Stomach (tissue), 9 donors: ENCODE data around the gene SCAMP2. TPM values are rescaled to one million over a fixed set of nuclear protein-coding genes. Genes with fewer than 3 reads are reported as not detected.

Source experiments
- DNase-seq, 2 donors: peaks; one replicate each; pipeline versions ENCODE4 v3.0.0 to v3.0.0-alpha.2; 2013 to 2019
- H3K27ac ChIP-seq, 5 donors: fragments of 200-600 bp in 4 of 5; sonication (generic) in 4 of 5; one replicate each; pipeline ENCODE4 v1.5.1; 2013 to 2019; ENCODE audit warnings: mild to moderate bottlenecking in 1 of 5, moderate library complexity in 1 of 5
- H3K27me3 ChIP-seq, 3 donors: fragments of 200-600 bp; sonication (generic); one replicate each; pipeline ENCODE4 v1.5.1; 2017 to 2019; ENCODE audit warnings: mixed run types in 1 of 3
- H3K36me3 ChIP-seq, 4 donors: fragments of 200-600 bp; sonication (generic); 1 replicate in 3 of 4; 2 replicates in 1 of 4; pipeline ENCODE4 v1.5.1; 2016 to 2019
- H3K4me1 ChIP-seq, 4 donors: fragments of 200-600 bp; sonication (generic); one replicate each; pipeline ENCODE4 v1.5.1; 2016 to 2019
- H3K4me3 ChIP-seq, 4 donors: fragments of 200-600 bp; sonication (generic) in 3 of 4; one replicate each; pipeline ENCODE4 v1.5.1; 2016 to 2019; ENCODE audit warnings: mild to moderate bottlenecking in 1 of 4
- H3K9me3 ChIP-seq, 4 donors: fragments of 200-600 bp; sonication (generic); one replicate each; pipeline ENCODE4 v1.5.1; 2016 to 2019
- CTCF ChIP-seq, 7 experiments: fragments of 450-650 bp in 4 of 7; fragments of 200-600 bp in 3 of 7; sonication (generic) in 3 of 7; IDR thresholded peaks; one replicate each; pipeline ENCODE4 v1.5.1; 2016 to 2019; ENCODE audit warnings: antibody characterized with exemption in 7 of 7, control low read depth in 2 of 7, mild to moderate bottlenecking in 1 of 7
- EP300 ChIP-seq: sonication (generic); formaldehyde crosslinking; IDR thresholded peaks from one replicate; pipeline ENCODE4 v1.6.1; 2017; ENCODE audit warnings: antibody characterized with exemption
- POLR2A ChIP-seq, 4 donors: fragments of 450-650 bp; IDR thresholded peaks; one replicate each; pipeline ENCODE4 v1.6.1; 2016; ENCODE audit warnings: antibody characterized with exemption in 4 of 4, control low read depth in 2 of 4, mild to moderate bottlenecking in 1 of 4, moderate library complexity in 1 of 4
- POLR2AphosphoS5 ChIP-seq, 3 donors: sonication (generic); formaldehyde crosslinking; IDR thresholded peaks; one replicate each; pipeline ENCODE4 v1.6.1; 2016; ENCODE audit warnings: antibody characterized with exemption in 3 of 3
- WGBS, 5 donors: extraction: QIAGEN DNeasy Blood & Tissue Kit in 3 of 5; methylation state at CpG; one replicate each; pipeline versions ENCODE4 v1.1.5 to v1.1.7; 2013 to 2018; 5-methylcytosine and 5-hydroxymethylcytosine counted together
- intact Hi-C: fragments of 100-400 bp; cut with DNase I; formaldehyde crosslinking; loops from one replicate; pipeline ENCODE4 v1.15.1; 2023; ENCODE audit warnings: low total_unique reads
- polyA plus RNA-seq, 3 donors: library from polyadenylated mRNA; stranded (reverse); fragments of 200-250 nt; gene quantifications; one replicate each; pipeline ENCODE4 v1.2.3, GENCODE V29; 2013
- total RNA-seq, 5 donors: library from RNA; depleted of rRNA; stranded (reverse); fragments of >200 nt; gene quantifications; one replicate each; pipeline versions ENCODE4 v1.1.0 to v1.2.3, GENCODE V29; 2014 to 2016
- donor health status: healthy with polysubstance abuse.
- donor health status: Bipolar disorder and iron deficiency.
- donor health status: healthy.

SCAMP2 gene
- total and polyA plus RNA-seq, 8 donors = 16.8 to 134 (median 38.9) TPM

- no peaks in the 10 kb centered on the region for H3K36me3 ChIP-seq
- peak overlapping the region; percentile 59 to 68 (median 62) for H3K4me3 ChIP-seq
- no peaks in the 10 kb centered on the region for H3K9me3 ChIP-seq
- H3K27me3 ChIP-seq = no peaks in the 10 kb centered on the region
- WGBS, 5 donors = 23 to 32% (median 28%) methylated on average over 15 to 16 of the region's 16 CpGs
- TF ChIP-seq EP300 (no peak), POLR2AphosphoS5 (IDR thresholded peaks at IDR 0.05) (no peak)
- intact Hi-C loops = no loop called here
- DNase-seq = peak in 1 of 2 donors; percentile 57
- peaks cover 36 to 48% (median 46%) of the 10 kb centered on the region in 4 donors for H3K4me1 ChIP-seq
- peak overlapping the region; percentile 51 to 95 (median 94) for H3K27ac ChIP-seq
These were observed 725 bp upstream of the SCAMP2 start for GRCh38 chr15:74873756-74874424.

- Histone ChIP-seq H3K27ac (peak overlapping the region; percentile 90 to 97 (median 94)), H3K4me1 (peaks cover 48 to 60% (median 57%) of the 10 kb centered on the region in 4 donors), H3K36me3 (no peaks in the 10 kb centered on the region), H3K9me3 (no peaks in the 10 kb centered on the region), H3K4me3 (peak overlapping the region; percentile 59 to 68 (median 62)), H3K27me3 (no peaks in the 10 kb centered on the region)
- DNase-seq = no peak
- WGBS, 5 donors = 0 to 1% (median 0%) methylated on average over 5 to 11 of the region's 11 CpGs
- no peak for TF ChIP-seq POLR2A (IDR thresholded peaks at IDR 0.05)
- intact Hi-C loops = no loop called here
These were observed 496 bp downstream of the SCAMP2 start for GRCh38 chr15:74872702-74873035.

- WGBS, 5 donors = 20 to 28% (median 26%) methylated on average over 6 of the region's 6 CpGs
- intact Hi-C loops = no loop called here
- Histone ChIP-seq H3K27ac (peak overlapping the region; percentile 51 to 95 (median 94)), H3K36me3 (peaks cover 0 to 8% (median 0%) of the 10 kb centered on the region in 4 donors), H3K9me3 (no peaks in the 10 kb centered on the region), H3K4me1 (peaks cover 65 to 79% (median 78%) of the 10 kb centered on the region in 4 donors), H3K4me3 (peak overlapping the region in 2 of 4 donors; percentile 3 to 63), H3K27me3 (no peaks in the 10 kb centered on the region)
- TF ChIP-seq CTCF (IDR thresholded peaks at IDR 0.05) = no peak
- TF ChIP-seq POLR2A (IDR thresholded peaks at IDR 0.05) = no peak
- no peak for TF ChIP-seq EP300
- TF ChIP-seq POLR2AphosphoS5 (IDR thresholded peaks at IDR 0.05) = no peak
- no peak for DNase-seq
These were observed 2.5 kb downstream of the SCAMP2 start for GRCh38 chr15:74870436-74871215.

- H3K27me3 ChIP-seq = no peaks in the 10 kb centered on the region
- 15 to 23% (median 16%) methylated on average over 6 of the region's 6 CpGs for WGBS, 5 donors
- peaks cover 0 to 8% (median 0%) of the 10 kb centered on the region in 4 donors for H3K36me3 ChIP-seq
- H3K4me3 ChIP-seq = peak overlapping the region in 1 of 4 donors; percentile 63
- intact Hi-C loops = no loop called here
- peak overlapping the region; percentile 47 to 95 (median 94) for H3K27ac ChIP-seq
- peak; percentile 62 to 71 for DNase-seq
- peaks cover 70 to 85% (median 82%) of the 10 kb centered on the region in 4 donors for H3K4me1 ChIP-seq
- TF ChIP-seq POLR2A (IDR thresholded peaks at IDR 0.05) (no peak), POLR2AphosphoS5 (IDR thresholded peaks at IDR 0.05) (peak in 2 of 3 donors; percentile 56 to 58)
- H3K9me3 ChIP-seq = no peaks in the 10 kb centered on the region
These were observed 3.3 kb downstream of the SCAMP2 start for GRCh38 chr15:74869726-74870407.

GRCh38 chr15:74869372-74869725, 3.8 kb downstream of the SCAMP2 start:
- intact Hi-C loops = no loop called here
- H3K4me1 ChIP-seq = peaks cover 73 to 90% (median 85%) of the 10 kb centered on the region in 4 donors
- TF ChIP-seq EP300 (no peak), POLR2A (IDR thresholded peaks at IDR 0.05) (no peak), POLR2AphosphoS5 (IDR thresholded peaks at IDR 0.05) (no peak), CTCF (IDR thresholded peaks at IDR 0.05) (no peak)
- H3K4me3 ChIP-seq = peak overlapping the region in 1 of 4 donors; percentile 63
- no peaks in the 10 kb centered on the region for H3K27me3 ChIP-seq
- peaks cover 0 to 10% (median under 1%) of the 10 kb centered on the region in 4 donors for H3K36me3 ChIP-seq
- peak overlapping the region; percentile 59 to 95 (median 94) for H3K27ac ChIP-seq
- no peak for DNase-seq
- no peaks in the 10 kb centered on the region for H3K9me3 ChIP-seq
